HepG2 (cell line): Measurements from ENCODE around the gene WDR37. TPM values are rescaled to one million over a fixed set of nuclear protein-coding genes. Genes with fewer than 3 reads are reported as not detected.

Experiments used
- ARID2 ChIP-seq: sonication (generic); formaldehyde crosslinking; IDR thresholded peaks from 2 replicates; pipeline ENCODE4 v1.8.1; 2022; ENCODE audit warnings: mild to moderate bottlenecking, missing genetic modification reagents, borderline replicate concordance
- BORCS8-MEF2B ChIP-seq: sonication (generic); formaldehyde crosslinking; IDR thresholded peaks from 2 replicates; pipeline ENCODE4 v1.8.0; 2022; ENCODE audit warnings: mild to moderate bottlenecking, missing genetic modification reagents
- CREM ChIP-seq, 2 experiments: sonication (generic) in 1 of 2; formaldehyde crosslinking in 1 of 2; IDR thresholded peaks; 2 replicates each; pipeline versions ENCODE4 v1.4.0 to v1.6.1; 2016 to 2020; ENCODE audit warnings: antibody characterized with exemption in 1 of 2, mild to moderate bottlenecking in 1 of 2, missing genetic modification reagents in 1 of 2
- MAFG ChIP-seq: sonication (generic); formaldehyde crosslinking; IDR thresholded peaks from 2 replicates; pipeline ENCODE4 v1.5.1; 2020; ENCODE audit warnings: mild to moderate bottlenecking, missing genetic modification reagents
- MBD4 ChIP-seq: IDR thresholded peaks from 2 replicates; pipeline ENCODE4 v1.6.1; 2012; ENCODE audit warnings: low read length, inconsistent platforms, borderline replicate concordance
- MYNN ChIP-seq: sonication (generic); formaldehyde crosslinking; IDR thresholded peaks from 2 replicates; pipeline ENCODE4 v1.4.0; 2020; ENCODE audit warnings: mild to moderate bottlenecking, low read depth, missing genetic modification reagents
- NFIB ChIP-seq: sonication (generic); formaldehyde crosslinking; IDR thresholded peaks from 2 replicates; pipeline ENCODE4 v1.9.0; 2021; ENCODE audit warnings: missing genetic modification reagents, mild to moderate bottlenecking, borderline replicate concordance
- RFX5 ChIP-seq: IDR thresholded peaks from 2 replicates; pipeline ENCODE4 v1.6.1; 2011; ENCODE audit warnings: low read depth, low read length, improper control_type of control experiment
- RXRA ChIP-seq: sonication (generic); formaldehyde crosslinking; IDR thresholded peaks from 2 replicates; pipeline ENCODE4 v1.5.1; 2020; ENCODE audit warnings: missing genetic modification reagents
- SIX1 ChIP-seq: sonication (generic); formaldehyde crosslinking; IDR thresholded peaks from 2 replicates; pipeline ENCODE4 v1.4.0; 2020; ENCODE audit warnings: missing genetic modification reagents, borderline replicate concordance
- SOX13 ChIP-seq, 3 experiments: fragments of 450-650 bp in 1 of 3; sonication (generic) in 1 of 3; formaldehyde crosslinking in 1 of 3; IDR thresholded peaks in 2 of 3; conservative IDR thresholded peaks in 1 of 3; 2 replicates each; pipeline versions ENCODE4 v1.5.0 to v1.6.1; 2016 to 2020; ENCODE audit warnings: antibody characterized with exemption in 1 of 3, mild to moderate bottlenecking in 1 of 3, missing compliant biosample characterization in 1 of 3, missing genetic modification reagents in 1 of 3, moderate library complexity in 1 of 3
- SP2 ChIP-seq: sonication (generic); formaldehyde crosslinking; IDR thresholded peaks from 2 replicates; pipeline ENCODE4 v1.5.1; 2020; ENCODE audit warnings: mild to moderate bottlenecking, missing genetic modification reagents
- STAT6 ChIP-seq: sonication (generic); formaldehyde crosslinking; IDR thresholded peaks from 2 replicates; pipeline ENCODE4 v1.4.0; 2020; ENCODE audit warnings: missing genetic modification reagents, mild to moderate bottlenecking, borderline replicate concordance
- TP53 ChIP-seq: sonication (generic); formaldehyde crosslinking; conservative IDR thresholded peaks from 2 replicates; pipeline ENCODE4 v1.4.0; 2020; ENCODE audit warnings: missing genetic modification reagents
- ZBTB43 ChIP-seq: sonication (generic); formaldehyde crosslinking; conservative IDR thresholded peaks from 2 replicates; pipeline ENCODE4 v1.4.0; 2020; ENCODE audit warnings: missing genetic modification reagents
- ZNF253 ChIP-seq: sonication (generic); formaldehyde crosslinking; IDR thresholded peaks from 2 replicates; pipeline ENCODE4 v1.8.0; 2022; ENCODE audit warnings: mild to moderate bottlenecking, missing genetic modification reagents, borderline replicate concordance
- ZNF616 ChIP-seq: sonication (generic); formaldehyde crosslinking; IDR thresholded peaks from 2 replicates; pipeline ENCODE4 v1.5.0; 2020; ENCODE audit warnings: low read depth, mild to moderate bottlenecking, missing genetic modification reagents
- ZNF775 ChIP-seq: sonication (generic); formaldehyde crosslinking; IDR thresholded peaks from 2 replicates; pipeline ENCODE4 v1.4.0; 2020; ENCODE audit warnings: missing genetic modification reagents, mild to moderate bottlenecking, moderate library complexity, borderline replicate concordance
- ZNF83 ChIP-seq: sonication (generic); formaldehyde crosslinking; IDR thresholded peaks from 2 replicates; pipeline ENCODE4 v1.4.0; 2020; ENCODE audit warnings: missing genetic modification reagents, mild to moderate bottlenecking, borderline replicate concordance
- polyA plus RNA-seq, 8 experiments: library from polyadenylated mRNA; depleted of rRNA in 3 of 8; stranded (reverse) in 7 of 8; unstranded in 1 of 8; fragments of >200 nt; fragmentation: Illumina TruSeq in 4 of 8; extraction: Trizol in 4 of 8; gene quantifications; 2 replicates each; pipeline versions ENCODE4 v1.2.1 to v1.2.3, GENCODE V29; 2011 to 2016; ENCODE audit warnings: low read depth in 4 of 8, missing spikeins in 1 of 8, mixed read lengths in 1 of 8; ENCODE audit not compliant: insufficient read depth in 1 of 8
- total RNA-seq, 5 experiments: library from RNA; depleted of rRNA; stranded (reverse); fragments of >200 nt; fragmentation: Illumina TruSeq; extraction: Trizol; gene quantifications; 2 replicates each; pipeline ENCODE4 v1.2.3, GENCODE V29; 2016; ENCODE audit warnings: low read depth in 1 of 5
- TF ChIP-seq, protein P1 (sequence below): sonication (generic); formaldehyde crosslinking; IDR thresholded peaks from 2 replicates; pipeline ENCODE4 v1.9.0; 2022; ENCODE audit warnings: low read depth, missing genetic modification reagents
- TF ChIP-seq, protein P2 (sequence below): sonication (generic); formaldehyde crosslinking; conservative IDR thresholded peaks from 2 replicates; pipeline ENCODE4 v1.8.0; 2022; ENCODE audit warnings: missing genetic modification reagents

WDR37 gene
- total and polyA plus RNA-seq, 2 of the 13 experiments (the other 11 are each of a cell fraction or from before 2014, with no cell fraction given): 5.9 to 7.5 TPM

DNA sequence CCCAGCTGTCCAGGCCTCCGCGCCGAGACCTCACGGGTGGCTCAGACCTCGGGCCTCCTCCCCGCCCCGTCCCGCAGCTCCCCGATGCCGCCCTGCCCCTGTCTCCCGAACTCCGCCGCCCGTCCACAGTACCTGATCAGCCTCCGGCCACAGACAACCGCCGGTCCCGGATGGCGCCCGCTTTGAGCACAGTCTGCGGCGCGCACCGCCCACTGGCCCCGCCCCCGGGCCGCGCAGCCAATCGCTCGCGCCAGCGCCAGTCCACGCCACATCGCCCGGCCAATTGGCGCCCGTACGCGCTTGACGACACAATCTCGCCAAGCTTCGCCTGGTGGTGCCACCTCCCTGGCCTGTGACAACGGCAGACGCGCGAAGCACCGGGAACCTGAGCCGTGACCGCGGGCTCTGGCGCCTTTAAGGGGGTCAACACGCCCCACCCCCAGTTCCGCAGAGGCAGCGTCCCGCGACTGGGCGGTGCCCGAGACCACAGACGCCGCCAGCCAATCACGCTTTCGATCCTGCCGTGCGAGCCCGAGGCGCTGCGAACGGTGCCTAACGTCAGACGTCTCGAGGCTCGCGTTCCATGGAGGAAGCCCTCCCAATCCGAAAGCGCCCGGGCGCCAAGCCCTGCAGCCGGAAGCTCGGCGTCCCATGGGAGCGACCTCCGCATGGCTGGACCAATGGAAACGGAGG is 7.3 kb upstream of the WDR37 start, which contains the start of gene IDI1 (continued):
- peak; percentile 89 for TF ChIP-seq RFX5
- no peak; the same call in 1 of the 2 replicates for TF ChIP-seq SOX13 (IDR thresholded peaks at IDR 0.05)
- peak in 1 of 2 experiments; percentile 5; a peak in 1 of 4 replicates for TF ChIP-seq SOX13 (CRISPR knock-in tag; conservative IDR thresholded peaks at IDR 0.05 in 1 of 2, IDR thresholded peaks at IDR 0.05 in 1 of 2)
- peak; percentile 75; the same call in 1 of the 2 replicates for TF ChIP-seq SIX1 (CRISPR knock-in tag)
- peak; percentile 71 for TF ChIP-seq RXRA (CRISPR knock-in tag)
- TF ChIP-seq BORCS8-MEF2B: peak; percentile 85; the same call in 1 of the 2 replicates
- TF ChIP-seq CREM (IDR thresholded peaks at IDR 0.05): peak; percentile 78
- no peak for TF ChIP-seq CREM (CRISPR knock-in tag; IDR thresholded peaks at IDR 0.05)
- no peak for TF ChIP-seq NFIB (CRISPR knock-in tag)
- TF ChIP-seq STAT6 (CRISPR knock-in tag): peak; percentile 33; the same call in 1 of the 2 replicates
- TF ChIP-seq MBD4: no peak
- no peak for TF ChIP-seq ZBTB43 (CRISPR knock-in tag)
- no peak for TF ChIP-seq ZNF775 (CRISPR knock-in tag)
- TF ChIP-seq, protein P1, sequence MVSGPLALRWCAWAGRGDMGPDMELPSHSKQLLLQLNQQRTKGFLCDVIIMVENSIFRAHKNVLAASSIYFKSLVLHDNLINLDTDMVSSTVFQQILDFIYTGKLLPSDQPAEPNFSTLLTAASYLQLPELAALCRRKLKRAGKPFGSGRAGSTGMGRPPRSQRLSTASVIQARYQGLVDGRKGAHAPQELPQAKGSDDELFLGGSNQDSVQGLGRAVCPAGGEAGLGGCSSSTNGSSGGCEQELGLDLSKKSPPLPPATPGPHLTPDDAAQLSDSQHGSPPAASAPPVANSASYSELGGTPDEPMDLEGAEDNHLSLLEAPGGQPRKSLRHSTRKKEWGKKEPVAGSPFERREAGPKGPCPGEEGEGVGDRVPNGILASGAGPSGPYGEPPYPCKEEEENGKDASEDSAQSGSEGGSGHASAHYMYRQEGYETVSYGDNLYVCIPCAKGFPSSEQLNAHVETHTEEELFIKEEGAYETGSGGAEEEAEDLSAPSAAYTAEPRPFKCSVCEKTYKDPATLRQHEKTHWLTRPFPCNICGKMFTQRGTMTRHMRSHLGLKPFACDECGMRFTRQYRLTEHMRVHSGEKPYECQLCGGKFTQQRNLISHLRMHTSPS (CRISPR knock-in tag): peak; percentile 40; the same call in 1 of the 2 replicates
- TF ChIP-seq MYNN (CRISPR knock-in tag): no peak
- TF ChIP-seq, protein P2, sequence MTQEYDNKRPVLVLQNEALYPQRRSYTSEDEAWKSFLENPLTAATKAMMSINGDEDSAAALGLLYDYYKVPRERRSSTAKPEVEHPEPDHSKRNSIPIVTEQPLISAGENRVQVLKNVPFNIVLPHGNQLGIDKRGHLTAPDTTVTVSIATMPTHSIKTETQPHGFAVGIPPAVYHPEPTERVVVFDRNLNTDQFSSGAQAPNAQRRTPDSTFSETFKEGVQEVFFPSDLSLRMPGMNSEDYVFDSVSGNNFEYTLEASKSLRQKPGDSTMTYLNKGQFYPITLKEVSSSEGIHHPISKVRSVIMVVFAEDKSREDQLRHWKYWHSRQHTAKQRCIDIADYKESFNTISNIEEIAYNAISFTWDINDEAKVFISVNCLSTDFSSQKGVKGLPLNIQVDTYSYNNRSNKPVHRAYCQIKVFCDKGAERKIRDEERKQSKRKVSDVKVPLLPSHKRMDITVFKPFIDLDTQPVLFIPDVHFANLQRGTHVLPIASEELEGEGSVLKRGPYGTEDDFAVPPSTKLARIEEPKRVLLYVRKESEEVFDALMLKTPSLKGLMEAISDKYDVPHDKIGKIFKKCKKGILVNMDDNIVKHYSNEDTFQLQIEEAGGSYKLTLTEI (CRISPR knock-in tag): no peak
- no peak for TF ChIP-seq ZNF253 (CRISPR knock-in tag)
- TF ChIP-seq TP53 (CRISPR knock-in tag): peak; percentile 86; the same call in 1 of the 2 replicates
- peak; percentile 88; the same call in 1 of the 2 replicates for TF ChIP-seq ARID2 (CRISPR knock-in tag)
- no peak for TF ChIP-seq ZNF83 (CRISPR knock-in tag)
- TF ChIP-seq SP2 (CRISPR knock-in tag): peak; percentile 91
- TF ChIP-seq MAFG (CRISPR knock-in tag): no peak
- TF ChIP-seq ZNF616 (CRISPR knock-in tag): no peak
